ENCODE results near the gene CTNNBIP1.

CTNNBIP1 gene

GRCh38 chr1:9823943-9824701, 85.9 kb downstream of the CTNNBIP1 start, which contains the start of gene CLSTN1:
CLSTN1 (minus strand) TSS chr1:9823965; CDS start chr1:9823733, 232 bp downstream.
- no peaks in the 10 kb centered on the region for H3K9me3 ChIP-seq (ENCODE audit: control extremely low read depth in 1 of 5, control insufficient read depth in 4 of 5, insufficient read depth in 2 of 5, low read depth in 1 of 5, low read length in 4 of 5)
- under 1% methylated on average over 65 of the region's 93 CpGs for WGBS (ENCODE audit: insufficient coverage)
- no peak within 1 kb of the TSS for H3K27ac ChIP-seq (ENCODE audit: insufficient read depth in 1 of 2, low read depth in 1 of 2, low read length in 2 of 2, poor library complexity in 1 of 2, severe bottlenecking in 2 of 2)
- ChIA-PET POLR2A (no interaction called here), CTCF (no interaction called here)
- H3K4me1 ChIP-seq (ENCODE audit: control extremely low read depth in 1 of 4, control insufficient read depth in 4 of 4, insufficient read depth in 4 of 4, low read length in 3 of 4): peaks cover 10 to 43% (median 36%) of the 10 kb centered on the region in 4 experiments
- no peaks in the 10 kb centered on the region for H3K36me3 ChIP-seq (ENCODE audit: control insufficient read depth in 4 of 4, insufficient read depth in 4 of 4, low read length in 3 of 4)
- H3K4me3 ChIP-seq (ENCODE audit: control insufficient read depth in 1 of 7, extremely low read depth in 1 of 7, insufficient read depth in 4 of 7, low read depth in 2 of 7, low read length in 6 of 7): peak within 1 kb of the TSS; percentile 76 to 100 (median 94)
- peak; percentile 81 to 91 (median 89) for DNase-seq
- no peaks in the 10 kb centered on the region for H3K27me3 ChIP-seq (replicated peaks in 2 of 5; ENCODE audit: control insufficient read depth in 4 of 5, insufficient read depth in 5 of 5, low read length in 4 of 5)

GRCh38 chr1:9823693-9823942, 86.5 kb downstream of the CTNNBIP1 start:
- no peaks in the 10 kb centered on the region for H3K27me3 ChIP-seq (replicated peaks in 2 of 5; ENCODE audit: control insufficient read depth in 4 of 5, insufficient read depth in 5 of 5, low read length in 4 of 5)
- POLR2A ChIA-PET: no interaction called here
- peaks cover 10 to 46% (median 36%) of the 10 kb centered on the region in 4 experiments for H3K4me1 ChIP-seq (ENCODE audit: control extremely low read depth in 1 of 4, control insufficient read depth in 4 of 4, insufficient read depth in 4 of 4, low read length in 3 of 4)
- CTCF ChIA-PET: no interaction called here
- DNase-seq: no peak
- H3K36me3 ChIP-seq (ENCODE audit: control insufficient read depth in 4 of 4, insufficient read depth in 4 of 4, low read length in 3 of 4): no peaks in the 10 kb centered on the region
- 0% methylated on average over 28 of the region's 40 CpGs for WGBS (ENCODE audit: insufficient coverage)
- H3K27ac ChIP-seq (ENCODE audit: insufficient read depth in 1 of 2, low read depth in 1 of 2, low read length in 2 of 2, poor library complexity in 1 of 2, severe bottlenecking in 2 of 2): no peak overlapping the region
- H3K4me3 ChIP-seq (ENCODE audit: control insufficient read depth in 1 of 7, extremely low read depth in 1 of 7, insufficient read depth in 4 of 7, low read depth in 2 of 7, low read length in 6 of 7): peak overlapping the region; percentile 76 to 100 (median 94)
- H3K9me3 ChIP-seq (ENCODE audit: control extremely low read depth in 1 of 5, control insufficient read depth in 4 of 5, insufficient read depth in 2 of 5, low read depth in 1 of 5, low read length in 4 of 5): no peaks in the 10 kb centered on the region

- Histone ChIP-seq H3K4me3 (ENCODE audit: control insufficient read depth in 1 of 7, extremely low read depth in 1 of 7, insufficient read depth in 4 of 7, low read depth in 2 of 7, low read length in 6 of 7) (peak overlapping the region; percentile 76 to 100 (median 94)), H3K4me1 (ENCODE audit: control extremely low read depth in 1 of 4, control insufficient read depth in 4 of 4, insufficient read depth in 4 of 4, low read length in 3 of 4) (peaks cover 10 to 46% (median 36%) of the 10 kb centered on the region in 4 experiments), H3K9me3 (ENCODE audit: control extremely low read depth in 1 of 5, control insufficient read depth in 4 of 5, insufficient read depth in 2 of 5, low read depth in 1 of 5, low read length in 4 of 5) (no peaks in the 10 kb centered on the region), H3K27ac (ENCODE audit: insufficient read depth in 1 of 2, low read depth in 1 of 2, low read length in 2 of 2, poor library complexity in 1 of 2, severe bottlenecking in 2 of 2) (no peak overlapping the region), H3K36me3 (ENCODE audit: control insufficient read depth in 4 of 4, insufficient read depth in 4 of 4, low read length in 3 of 4) (no peaks in the 10 kb centered on the region), H3K27me3 (replicated peaks in 2 of 5; ENCODE audit: control insufficient read depth in 4 of 5, insufficient read depth in 5 of 5, low read length in 4 of 5) (no peaks in the 10 kb centered on the region)
- ChIA-PET CTCF (interaction anchor here (0.9 to 1.5 kb wide), 2 partner anchors 31 to 39 kb away, joined by 3 read pairs; no protein-coding TSS in a partner anchor), POLR2A (no interaction called here)
- WGBS (ENCODE audit: insufficient coverage): 0% methylated on average over 49 of the region's 71 CpGs
- peak in 2 of 3 donors; percentile 20 to 38 for DNase-seq
Observed at GRCh38 chr1:9822897-9823692, 87.0 kb downstream of the CTNNBIP1 start.

GRCh38 chr1:9822490-9822889, 87.6 kb downstream of the CTNNBIP1 start:
- Histone ChIP-seq H3K36me3 (ENCODE audit: control insufficient read depth in 4 of 4, insufficient read depth in 4 of 4, low read length in 3 of 4) (no peaks in the 10 kb centered on the region), H3K27ac (ENCODE audit: insufficient read depth in 1 of 2, low read depth in 1 of 2, low read length in 2 of 2, poor library complexity in 1 of 2, severe bottlenecking in 2 of 2) (no peak overlapping the region), H3K9me3 (ENCODE audit: control extremely low read depth in 1 of 5, control insufficient read depth in 4 of 5, insufficient read depth in 2 of 5, low read depth in 1 of 5, low read length in 4 of 5) (no peaks in the 10 kb centered on the region), H3K27me3 (replicated peaks in 2 of 5; ENCODE audit: control insufficient read depth in 4 of 5, insufficient read depth in 5 of 5, low read length in 4 of 5) (no peaks in the 10 kb centered on the region), H3K4me3 (ENCODE audit: control insufficient read depth in 1 of 7, extremely low read depth in 1 of 7, insufficient read depth in 4 of 7, low read depth in 2 of 7, low read length in 6 of 7) (peak overlapping the region; percentile 76 to 100 (median 94)), H3K4me1 (ENCODE audit: control extremely low read depth in 1 of 4, control insufficient read depth in 4 of 4, insufficient read depth in 4 of 4, low read length in 3 of 4) (peaks cover 10 to 46% (median 35%) of the 10 kb centered on the region in 4 experiments)
- POLR2A ChIA-PET: no interaction called here
- CTCF ChIA-PET: interaction anchor here (0.9 to 1.5 kb wide), 3 partner anchors 28 to 38 kb away, joined by 3 read pairs; no protein-coding TSS in a partner anchor
- WGBS (ENCODE audit: insufficient coverage): 0% methylated on average over 4 of the region's 8 CpGs
- no peak for DNase-seq

- peak overlapping the region in 3 of 7 experiments; percentile 15 to 97 (median 94) for H3K4me3 ChIP-seq (ENCODE audit: control insufficient read depth in 1 of 7, extremely low read depth in 1 of 7, insufficient read depth in 4 of 7, low read depth in 2 of 7, low read length in 6 of 7)
- H3K9me3 ChIP-seq (ENCODE audit: control extremely low read depth in 1 of 5, control insufficient read depth in 4 of 5, insufficient read depth in 2 of 5, low read depth in 1 of 5, low read length in 4 of 5): no peaks in the 10 kb centered on the region
- CTCF ChIA-PET: interaction anchor here (1.0 to 1.5 kb wide), 3 partner anchors 28 to 37 kb away, joined by 3 read pairs; no protein-coding TSS in a partner anchor
- POLR2A ChIA-PET: no interaction called here
- no peaks in the 10 kb centered on the region for H3K27me3 ChIP-seq (replicated peaks in 2 of 5; ENCODE audit: control insufficient read depth in 4 of 5, insufficient read depth in 5 of 5, low read length in 4 of 5)
- DNase-seq: no peak
- H3K4me1 ChIP-seq (ENCODE audit: control extremely low read depth in 1 of 4, control insufficient read depth in 4 of 4, insufficient read depth in 4 of 4, low read length in 3 of 4): peaks cover 10 to 46% (median 35%) of the 10 kb centered on the region in 4 experiments
- no peaks in the 10 kb centered on the region for H3K36me3 ChIP-seq (ENCODE audit: control insufficient read depth in 4 of 4, insufficient read depth in 4 of 4, low read length in 3 of 4)
- no CpG with 5 or more reads among the region's 4 CpGs for WGBS (ENCODE audit: insufficient coverage)
- no peak overlapping the region for H3K27ac ChIP-seq (ENCODE audit: insufficient read depth in 1 of 2, low read depth in 1 of 2, low read length in 2 of 2, poor library complexity in 1 of 2, severe bottlenecking in 2 of 2)
Observed at GRCh38 chr1:9821710-9822109, 88.4 kb downstream of the CTNNBIP1 start.

GRCh38 chr1:9820521-9820920, 89.5 kb downstream of the CTNNBIP1 start:
- Histone ChIP-seq H3K4me1 (ENCODE audit: control extremely low read depth in 1 of 4, control insufficient read depth in 4 of 4, insufficient read depth in 4 of 4, low read length in 3 of 4) (peaks cover 10 to 43% (median 31%) of the 10 kb centered on the region in 4 experiments), H3K9me3 (ENCODE audit: control extremely low read depth in 1 of 5, control insufficient read depth in 4 of 5, insufficient read depth in 2 of 5, low read depth in 1 of 5, low read length in 4 of 5) (no peaks in the 10 kb centered on the region), H3K4me3 (ENCODE audit: control insufficient read depth in 1 of 7, extremely low read depth in 1 of 7, insufficient read depth in 4 of 7, low read depth in 2 of 7, low read length in 6 of 7) (no peak overlapping the region), H3K27me3 (replicated peaks in 2 of 5; ENCODE audit: control insufficient read depth in 4 of 5, insufficient read depth in 5 of 5, low read length in 4 of 5) (no peaks in the 10 kb centered on the region), H3K27ac (ENCODE audit: insufficient read depth in 1 of 2, low read depth in 1 of 2, low read length in 2 of 2, poor library complexity in 1 of 2, severe bottlenecking in 2 of 2) (no peak overlapping the region), H3K36me3 (ENCODE audit: control insufficient read depth in 4 of 4, insufficient read depth in 4 of 4, low read length in 3 of 4) (no peaks in the 10 kb centered on the region)
- DNase-seq: no peak
- ChIA-PET POLR2A (no interaction called here), CTCF (interaction anchor here (0.6 to 1.7 kb wide), 4 partner anchors 18 to 128 kb away, joined by 3 read pairs; no protein-coding TSS in a partner anchor)
- WGBS (ENCODE audit: insufficient coverage): 100% methylated on average over 3 of the region's 3 CpGs

- ChIA-PET POLR2A (no interaction called here), CTCF (interaction anchor here (0.7 to 1.4 kb wide), 3 partner anchors 20 to 191 kb away, joined by 3 to 4 read pairs (median 3); no protein-coding TSS in a partner anchor)
- Histone ChIP-seq H3K36me3 (ENCODE audit: control insufficient read depth in 4 of 4, insufficient read depth in 4 of 4, low read length in 3 of 4) (no peaks in the 10 kb centered on the region), H3K4me3 (ENCODE audit: control insufficient read depth in 1 of 7, extremely low read depth in 1 of 7, insufficient read depth in 4 of 7, low read depth in 2 of 7, low read length in 6 of 7) (no peak overlapping the region), H3K27me3 (replicated peaks in 2 of 5; ENCODE audit: control insufficient read depth in 4 of 5, insufficient read depth in 5 of 5, low read length in 4 of 5) (no peaks in the 10 kb centered on the region), H3K27ac (ENCODE audit: insufficient read depth in 1 of 2, low read depth in 1 of 2, low read length in 2 of 2, poor library complexity in 1 of 2, severe bottlenecking in 2 of 2) (no peak overlapping the region), H3K9me3 (ENCODE audit: control extremely low read depth in 1 of 5, control insufficient read depth in 4 of 5, insufficient read depth in 2 of 5, low read depth in 1 of 5, low read length in 4 of 5) (no peaks in the 10 kb centered on the region), H3K4me1 (ENCODE audit: control extremely low read depth in 1 of 4, control insufficient read depth in 4 of 4, insufficient read depth in 4 of 4, low read length in 3 of 4) (peaks cover 13 to 34% (median 16%) of the 10 kb centered on the region in 4 experiments)
- no peak for DNase-seq
- 100% methylated on average over 3 of the region's 4 CpGs for whole genome bisulfite sequencing (ENCODE audit: insufficient coverage)
Observed at GRCh38 chr1:9817734-9818133, 92.3 kb downstream of the CTNNBIP1 start.
